ENCODE results near the gene NDUFAF5.
"Not testable (repeated sequence)": the region's sequence is repeated elsewhere in the genome, so short reads cannot be mapped to it uniquely, and the experiment has no call there.

The NDUFAF5 gene

DNA sequence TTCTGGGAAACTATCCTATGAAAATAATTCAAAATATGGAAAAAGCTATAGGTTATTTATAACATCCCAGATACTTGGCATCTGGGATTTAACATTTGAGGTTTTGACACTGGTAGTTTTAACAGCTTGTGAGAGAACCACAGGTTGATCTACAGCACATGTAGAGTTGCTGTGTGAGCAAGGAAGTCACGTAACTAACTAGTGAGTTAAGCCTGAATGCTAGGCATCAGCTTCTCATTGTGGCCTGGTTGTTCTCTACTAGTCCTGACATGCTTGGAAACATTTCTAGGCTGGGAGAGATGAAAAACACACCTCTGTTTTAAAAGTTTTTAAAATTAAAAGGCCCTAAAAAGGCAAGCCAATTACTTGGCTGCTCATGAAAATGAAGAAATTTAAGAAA is 28.3 kb upstream of the NDUFAF5 start:
- no peak for ATAC-seq
- TF ChIP-seq, protein P1, sequence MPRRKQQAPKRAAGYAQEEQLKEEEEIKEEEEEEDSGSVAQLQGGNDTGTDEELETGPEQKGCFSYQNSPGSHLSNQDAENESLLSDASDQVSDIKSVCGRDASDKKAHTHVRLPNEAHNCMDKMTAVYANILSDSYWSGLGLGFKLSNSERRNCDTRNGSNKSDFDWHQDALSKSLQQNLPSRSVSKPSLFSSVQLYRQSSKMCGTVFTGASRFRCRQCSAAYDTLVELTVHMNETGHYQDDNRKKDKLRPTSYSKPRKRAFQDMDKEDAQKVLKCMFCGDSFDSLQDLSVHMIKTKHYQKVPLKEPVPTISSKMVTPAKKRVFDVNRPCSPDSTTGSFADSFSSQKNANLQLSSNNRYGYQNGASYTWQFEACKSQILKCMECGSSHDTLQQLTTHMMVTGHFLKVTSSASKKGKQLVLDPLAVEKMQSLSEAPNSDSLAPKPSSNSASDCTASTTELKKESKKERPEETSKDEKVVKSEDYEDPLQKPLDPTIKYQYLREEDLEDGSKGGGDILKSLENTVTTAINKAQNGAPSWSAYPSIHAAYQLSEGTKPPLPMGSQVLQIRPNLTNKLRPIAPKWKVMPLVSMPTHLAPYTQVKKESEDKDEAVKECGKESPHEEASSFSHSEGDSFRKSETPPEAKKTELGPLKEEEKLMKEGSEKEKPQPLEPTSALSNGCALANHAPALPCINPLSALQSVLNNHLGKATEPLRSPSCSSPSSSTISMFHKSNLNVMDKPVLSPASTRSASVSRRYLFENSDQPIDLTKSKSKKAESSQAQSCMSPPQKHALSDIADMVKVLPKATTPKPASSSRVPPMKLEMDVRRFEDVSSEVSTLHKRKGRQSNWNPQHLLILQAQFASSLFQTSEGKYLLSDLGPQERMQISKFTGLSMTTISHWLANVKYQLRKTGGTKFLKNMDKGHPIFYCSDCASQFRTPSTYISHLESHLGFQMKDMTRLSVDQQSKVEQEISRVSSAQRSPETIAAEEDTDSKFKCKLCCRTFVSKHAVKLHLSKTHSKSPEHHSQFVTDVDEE (CRISPR knock-in tag; IDR thresholded peaks at IDR 0.05) = no peak
- TF ChIP-seq OSR1 (CRISPR knock-in tag; IDR thresholded peaks at IDR 0.05) (no peak), ZFP3 (CRISPR knock-in tag; IDR thresholded peaks at IDR 0.05) (no peak), RARB (CRISPR knock-in tag; IDR thresholded peaks at IDR 0.05) (no peak), TCF4 (CRISPR knock-in tag; IDR thresholded peaks at IDR 0.05; ENCODE audit: borderline replicate concordance) (no peak), SNAI2 (CRISPR knock-in tag; IDR thresholded peaks at IDR 0.05) (no peak), ARNTL (CRISPR knock-in tag; IDR thresholded peaks at IDR 0.05; ENCODE audit: borderline replicate concordance, low read depth) (no peak), ESRRG (CRISPR knock-in tag; IDR thresholded peaks at IDR 0.05) (no peak), PPARA (CRISPR knock-in tag; IDR thresholded peaks at IDR 0.05; ENCODE audit: borderline replicate concordance) (no peak)
- TF ChIP-seq, protein P2, sequence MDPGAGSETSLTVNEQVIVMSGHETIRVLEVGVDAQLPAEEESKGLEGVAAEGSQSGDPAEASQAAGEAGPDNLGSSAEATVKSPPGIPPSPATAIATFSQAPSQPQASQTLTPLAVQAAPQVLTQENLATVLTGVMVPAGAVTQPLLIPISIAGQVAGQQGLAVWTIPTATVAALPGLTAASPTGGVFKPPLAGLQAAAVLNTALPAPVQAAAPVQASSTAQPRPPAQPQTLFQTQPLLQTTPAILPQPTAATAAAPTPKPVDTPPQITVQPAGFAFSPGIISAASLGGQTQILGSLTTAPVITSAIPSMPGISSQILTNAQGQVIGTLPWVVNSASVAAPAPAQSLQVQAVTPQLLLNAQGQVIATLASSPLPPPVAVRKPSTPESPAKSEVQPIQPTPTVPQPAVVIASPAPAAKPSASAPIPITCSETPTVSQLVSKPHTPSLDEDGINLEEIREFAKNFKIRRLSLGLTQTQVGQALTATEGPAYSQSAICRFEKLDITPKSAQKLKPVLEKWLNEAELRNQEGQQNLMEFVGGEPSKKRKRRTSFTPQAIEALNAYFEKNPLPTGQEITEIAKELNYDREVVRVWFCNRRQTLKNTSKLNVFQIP (CRISPR knock-in tag; IDR thresholded peaks at IDR 0.05; ENCODE audit: borderline replicate concordance, low read depth) = no peak
- TF ChIP-seq, protein P3, sequence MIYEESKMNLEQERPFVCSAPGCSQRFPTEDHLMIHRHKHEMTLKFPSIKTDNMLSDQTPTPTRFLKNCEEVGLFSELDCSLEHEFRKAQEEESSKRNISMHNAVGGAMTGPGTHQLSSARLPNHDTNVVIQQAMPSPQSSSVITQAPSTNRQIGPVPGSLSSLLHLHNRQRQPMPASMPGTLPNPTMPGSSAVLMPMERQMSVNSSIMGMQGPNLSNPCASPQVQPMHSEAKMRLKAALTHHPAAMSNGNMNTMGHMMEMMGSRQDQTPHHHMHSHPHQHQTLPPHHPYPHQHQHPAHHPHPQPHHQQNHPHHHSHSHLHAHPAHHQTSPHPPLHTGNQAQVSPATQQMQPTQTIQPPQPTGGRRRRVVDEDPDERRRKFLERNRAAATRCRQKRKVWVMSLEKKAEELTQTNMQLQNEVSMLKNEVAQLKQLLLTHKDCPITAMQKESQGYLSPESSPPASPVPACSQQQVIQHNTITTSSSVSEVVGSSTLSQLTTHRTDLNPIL (CRISPR knock-in tag; IDR thresholded peaks at IDR 0.05; ENCODE audit: low read depth) = no peak
- TF ChIP-seq, protein P4, sequence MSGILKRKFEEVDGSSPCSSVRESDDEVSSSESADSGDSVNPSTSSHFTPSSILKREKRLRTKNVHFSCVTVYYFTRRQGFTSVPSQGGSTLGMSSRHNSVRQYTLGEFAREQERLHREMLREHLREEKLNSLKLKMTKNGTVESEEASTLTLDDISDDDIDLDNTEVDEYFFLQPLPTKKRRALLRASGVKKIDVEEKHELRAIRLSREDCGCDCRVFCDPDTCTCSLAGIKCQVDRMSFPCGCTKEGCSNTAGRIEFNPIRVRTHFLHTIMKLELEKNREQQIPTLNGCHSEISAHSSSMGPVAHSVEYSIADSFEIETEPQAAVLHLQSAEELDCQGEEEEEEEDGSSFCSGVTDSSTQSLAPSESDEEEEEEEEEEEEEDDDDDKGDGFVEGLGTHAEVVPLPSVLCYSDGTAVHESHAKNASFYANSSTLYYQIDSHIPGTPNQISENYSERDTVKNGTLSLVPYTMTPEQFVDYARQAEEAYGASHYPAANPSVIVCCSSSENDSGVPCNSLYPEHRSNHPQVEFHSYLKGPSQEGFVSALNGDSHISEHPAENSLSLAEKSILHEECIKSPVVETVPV (CRISPR knock-in tag; IDR thresholded peaks at IDR 0.05) = no peak

DNA sequence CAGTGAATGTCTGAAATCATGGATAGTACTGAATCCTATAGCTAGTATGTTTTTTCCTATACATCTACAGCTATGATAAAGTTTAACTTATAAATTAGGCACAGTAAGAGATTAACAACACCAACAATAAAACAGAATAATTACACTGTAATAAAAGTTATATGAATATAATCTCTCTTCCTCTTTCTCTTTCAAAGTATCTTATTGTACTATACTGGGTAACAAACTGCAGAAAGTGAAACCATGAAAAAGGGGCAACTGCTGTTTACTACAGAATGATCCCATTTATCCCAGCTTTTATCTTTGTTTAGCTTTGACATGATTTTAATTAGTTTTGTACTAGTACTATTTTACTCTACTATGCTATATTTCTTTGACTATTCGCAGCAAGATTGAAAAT is 25.9 kb upstream of the NDUFAF5 start:
- TF ChIP-seq TOX (CRISPR knock-in tag; IDR thresholded peaks at IDR 0.05; ENCODE audit: borderline replicate concordance) (no peak), ESRRG (CRISPR knock-in tag; IDR thresholded peaks at IDR 0.05) (no peak), ZNF565 (CRISPR knock-in tag; conservative IDR thresholded peaks at IDR 0.05; ENCODE audit: low read depth) (no peak), OSR1 (CRISPR knock-in tag; IDR thresholded peaks at IDR 0.05) (no peak), ISL1 (CRISPR knock-in tag; IDR thresholded peaks at IDR 0.05) (no peak), ZNF70 (CRISPR knock-in tag; IDR thresholded peaks at IDR 0.05) (no peak), RARB (CRISPR knock-in tag; IDR thresholded peaks at IDR 0.05) (no peak), CSDC2 (CRISPR knock-in tag; IDR thresholded peaks at IDR 0.05) (no peak)
- no peak for ATAC-seq

DNA sequence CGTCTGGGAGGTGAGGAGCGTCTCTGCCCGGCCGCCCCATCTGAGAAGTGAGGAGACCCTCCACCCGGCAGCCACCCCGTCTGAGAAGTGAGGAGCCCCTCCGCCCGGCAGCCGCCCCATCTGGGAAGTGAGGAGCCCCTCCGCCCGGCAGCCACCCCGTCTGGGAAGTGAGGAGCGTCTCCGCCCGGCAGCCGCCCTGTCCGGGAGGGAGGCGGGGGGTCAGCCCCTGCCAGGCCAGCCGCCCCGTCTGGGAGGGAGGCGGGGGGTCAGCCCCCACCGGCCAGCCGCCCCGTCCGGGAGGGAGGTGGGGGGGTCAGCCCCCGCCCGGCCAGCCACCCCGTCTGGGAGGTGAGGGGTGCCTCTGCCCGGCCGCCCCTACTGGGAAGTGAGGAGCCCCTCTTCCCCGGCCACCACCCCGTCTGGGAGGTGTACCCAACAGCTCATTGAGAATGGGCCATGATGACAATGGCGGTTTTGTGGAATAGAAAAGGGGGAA is 24.3 kb upstream of the NDUFAF5 start:
- ATAC-seq = not testable (repeated sequence)

DNA sequence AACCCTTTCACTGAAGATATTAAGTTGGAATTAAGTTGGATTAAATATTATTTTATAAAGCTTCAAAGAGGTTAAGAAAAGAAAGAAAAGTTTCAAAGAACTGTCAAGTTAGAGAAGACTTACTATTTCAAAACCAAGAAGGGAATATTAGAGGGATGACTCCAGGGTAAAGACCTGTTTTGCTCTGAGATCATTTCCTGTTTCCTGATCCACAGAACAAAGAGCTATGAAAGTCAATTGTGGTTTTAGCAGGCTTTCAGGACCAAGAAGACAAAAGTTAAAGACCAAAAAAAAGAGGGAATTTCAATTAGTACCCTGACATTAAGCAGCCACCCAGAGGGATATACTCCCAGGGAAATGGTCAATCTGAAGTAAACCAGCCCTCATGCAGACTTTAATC is 19.5 kb upstream of the NDUFAF5 start:
- no peak for TF ChIP-seq ZC3H10 (CRISPR knock-in tag; IDR thresholded peaks at IDR 0.05)
- no peak for TF ChIP-seq GLIS3 (CRISPR knock-in tag; IDR thresholded peaks at IDR 0.05)
- TF ChIP-seq PPARA (CRISPR knock-in tag; IDR thresholded peaks at IDR 0.05; ENCODE audit: borderline replicate concordance) = no peak
- TF ChIP-seq, protein P3 (CRISPR knock-in tag; IDR thresholded peaks at IDR 0.05; ENCODE audit: low read depth) = no peak
- no peak for TF ChIP-seq RARB (CRISPR knock-in tag; IDR thresholded peaks at IDR 0.05)
- TF ChIP-seq ARNTL (CRISPR knock-in tag; IDR thresholded peaks at IDR 0.05; ENCODE audit: borderline replicate concordance, low read depth) = no peak
- no peak for TF ChIP-seq CSDC2 (CRISPR knock-in tag; IDR thresholded peaks at IDR 0.05)
- no peak for TF ChIP-seq ZFP30 (CRISPR knock-in tag; IDR thresholded peaks at IDR 0.05)
- TF ChIP-seq, protein P5, sequence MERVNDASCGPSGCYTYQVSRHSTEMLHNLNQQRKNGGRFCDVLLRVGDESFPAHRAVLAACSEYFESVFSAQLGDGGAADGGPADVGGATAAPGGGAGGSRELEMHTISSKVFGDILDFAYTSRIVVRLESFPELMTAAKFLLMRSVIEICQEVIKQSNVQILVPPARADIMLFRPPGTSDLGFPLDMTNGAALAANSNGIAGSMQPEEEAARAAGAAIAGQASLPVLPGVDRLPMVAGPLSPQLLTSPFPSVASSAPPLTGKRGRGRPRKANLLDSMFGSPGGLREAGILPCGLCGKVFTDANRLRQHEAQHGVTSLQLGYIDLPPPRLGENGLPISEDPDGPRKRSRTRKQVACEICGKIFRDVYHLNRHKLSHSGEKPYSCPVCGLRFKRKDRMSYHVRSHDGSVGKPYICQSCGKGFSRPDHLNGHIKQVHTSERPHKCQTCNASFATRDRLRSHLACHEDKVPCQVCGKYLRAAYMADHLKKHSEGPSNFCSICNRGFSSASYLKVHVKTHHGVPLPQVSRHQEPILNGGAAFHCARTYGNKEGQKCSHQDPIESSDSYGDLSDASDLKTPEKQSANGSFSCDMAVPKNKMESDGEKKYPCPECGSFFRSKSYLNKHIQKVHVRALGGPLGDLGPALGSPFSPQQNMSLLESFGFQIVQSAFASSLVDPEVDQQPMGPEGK (CRISPR knock-in tag; IDR thresholded peaks at IDR 0.05; ENCODE audit: borderline replicate concordance) = no peak
- no peak for TF ChIP-seq ZNF8 (CRISPR knock-in tag; IDR thresholded peaks at IDR 0.05)
- TF ChIP-seq TCF4 (CRISPR knock-in tag; IDR thresholded peaks at IDR 0.05; ENCODE audit: borderline replicate concordance) = no peak
- no peak for TF ChIP-seq BACH2 (CRISPR knock-in tag; IDR thresholded peaks at IDR 0.05; ENCODE audit: borderline replicate concordance)
- TF ChIP-seq, protein P2 (CRISPR knock-in tag; IDR thresholded peaks at IDR 0.05; ENCODE audit: borderline replicate concordance, low read depth) = no peak
- no peak for ATAC-seq
